ENCODE measurements around the gene TBC1D22A. TPM values are rescaled to one million over a fixed set of nuclear protein-coding genes. Genes with fewer than 3 reads are reported as not detected.

TBC1D22A gene
- total RNA-seq, 3 donors from 2014 or later, result 29.8 to 31.1 (median 29.9) TPM

GRCh38 chr22:46906326-46907045, 144.0 kb downstream of the TBC1D22A start:
- ATAC-seq (no peak), DNase-seq (no peak)
- Mint-ChIP-seq H3K4me3 (no peak overlapping the region), H3K9me3 (no peaks in the 10 kb centered on the region), H3K27me3 (ENCODE audit: low read depth) (no peaks in the 10 kb centered on the region), H3K36me3 (ENCODE audit: insufficient read depth) (peaks cover 14% of the 10 kb centered on the region), H3K4me1 (ENCODE audit: low read depth) (peaks cover 2% of the 10 kb centered on the region)

- H3K27me3 Mint-ChIP-seq (ENCODE audit: low read depth), result no peaks in the 10 kb centered on the region
- H3K36me3 Mint-ChIP-seq (ENCODE audit: insufficient read depth), result peaks cover 15% of the 10 kb centered on the region
- H3K4me3 Mint-ChIP-seq, result no peak overlapping the region
- no peak for DNase-seq
- H3K4me1 Mint-ChIP-seq (ENCODE audit: low read depth), result peaks cover 1% of the 10 kb centered on the region
- H3K9me3 Mint-ChIP-seq, result no peaks in the 10 kb centered on the region
- no peak for ATAC-seq
These were observed 145.1 kb downstream of the TBC1D22A start for GRCh38 chr22:46907241-46908215.

GRCh38 chr22:46908641-46909107, 146.2 kb downstream of the TBC1D22A start:
- H3K27me3 Mint-ChIP-seq (ENCODE audit: low read depth), result no peaks in the 10 kb centered on the region
- peaks cover 18% of the 10 kb centered on the region for H3K36me3 Mint-ChIP-seq (ENCODE audit: insufficient read depth)
- H3K4me1 Mint-ChIP-seq (ENCODE audit: low read depth), result no peaks in the 10 kb centered on the region
- DNase-seq (no peak), ATAC-seq (no peak)
- no peak overlapping the region for H3K4me3 Mint-ChIP-seq
- H3K9me3 Mint-ChIP-seq, result no peaks in the 10 kb centered on the region

GRCh38 chr22:46909237-46910030, 147.0 kb downstream of the TBC1D22A start:
- DNase-seq, result no peak
- Mint-ChIP-seq H3K9me3 (no peaks in the 10 kb centered on the region), H3K4me1 (ENCODE audit: low read depth) (no peaks in the 10 kb centered on the region), H3K36me3 (ENCODE audit: insufficient read depth) (peaks cover 23% of the 10 kb centered on the region), H3K4me3 (no peak overlapping the region), H3K27me3 (ENCODE audit: low read depth) (no peaks in the 10 kb centered on the region)
- ATAC-seq, result no peak

- Mint-ChIP-seq H3K4me3 (no peak overlapping the region), H3K9me3 (no peaks in the 10 kb centered on the region), H3K4me1 (ENCODE audit: low read depth) (no peaks in the 10 kb centered on the region), H3K27me3 (ENCODE audit: low read depth) (no peaks in the 10 kb centered on the region), H3K36me3 (ENCODE audit: insufficient read depth) (peaks cover 30% of the 10 kb centered on the region)
- ATAC-seq, result no peak
- no peak for DNase-seq
These were observed 148.2 kb downstream of the TBC1D22A start for GRCh38 chr22:46910624-46911023.

GRCh38 chr22:46911346-46911745, 148.9 kb downstream of the TBC1D22A start:
- Mint-ChIP-seq H3K27me3 (ENCODE audit: low read depth) (no peaks in the 10 kb centered on the region), H3K4me1 (ENCODE audit: low read depth) (no peaks in the 10 kb centered on the region), H3K36me3 (ENCODE audit: insufficient read depth) (peaks cover 35% of the 10 kb centered on the region), H3K4me3 (no peak overlapping the region), H3K9me3 (no peaks in the 10 kb centered on the region)
- ATAC-seq (no peak), DNase-seq (no peak)

- Mint-ChIP-seq H3K36me3 (ENCODE audit: insufficient read depth) (peaks cover 47% of the 10 kb centered on the region), H3K27me3 (ENCODE audit: low read depth) (no peaks in the 10 kb centered on the region), H3K4me3 (no peak overlapping the region), H3K9me3 (no peaks in the 10 kb centered on the region), H3K4me1 (ENCODE audit: low read depth) (no peaks in the 10 kb centered on the region)
- no peak for ATAC-seq
- no peak for DNase-seq
These were observed 150.9 kb downstream of the TBC1D22A start for GRCh38 chr22:46913351-46913750.

- Mint-ChIP-seq H3K36me3 (ENCODE audit: insufficient read depth) (peaks cover 57% of the 10 kb centered on the region), H3K4me1 (ENCODE audit: low read depth) (no peaks in the 10 kb centered on the region), H3K27me3 (ENCODE audit: low read depth) (no peaks in the 10 kb centered on the region), H3K4me3 (no peak overlapping the region), H3K9me3 (no peaks in the 10 kb centered on the region)
- DNase-seq (no peak), ATAC-seq (no peak)
These were observed 152.0 kb downstream of the TBC1D22A start for GRCh38 chr22:46914481-46914880.

- no peaks in the 10 kb centered on the region for H3K9me3 Mint-ChIP-seq
- no peaks in the 10 kb centered on the region for H3K4me1 Mint-ChIP-seq (ENCODE audit: low read depth)
- H3K36me3 Mint-ChIP-seq (ENCODE audit: insufficient read depth), result peaks cover 60% of the 10 kb centered on the region
- H3K27me3 Mint-ChIP-seq (ENCODE audit: low read depth), result no peaks in the 10 kb centered on the region
- no peak for DNase-seq
- no peak for ATAC-seq
- no peak overlapping the region for H3K4me3 Mint-ChIP-seq
These were observed 152.8 kb downstream of the TBC1D22A start for GRCh38 chr22:46914916-46915894.

GRCh38 chr22:46915950-46916730, 153.7 kb downstream of the TBC1D22A start:
- ATAC-seq (no peak), DNase-seq (no peak)
- peaks cover under 1% of the 10 kb centered on the region for H3K9me3 Mint-ChIP-seq
- no peaks in the 10 kb centered on the region for H3K27me3 Mint-ChIP-seq (ENCODE audit: low read depth)
- H3K4me3 Mint-ChIP-seq, result no peak overlapping the region
- peaks cover 60% of the 10 kb centered on the region for H3K36me3 Mint-ChIP-seq (ENCODE audit: insufficient read depth)
- no peaks in the 10 kb centered on the region for H3K4me1 Mint-ChIP-seq (ENCODE audit: low read depth)

GRCh38 chr22:46916886-46917770, 154.7 kb downstream of the TBC1D22A start:
- no peaks in the 10 kb centered on the region for H3K27me3 Mint-ChIP-seq (ENCODE audit: low read depth)
- ATAC-seq, result no peak
- no peak overlapping the region for H3K4me3 Mint-ChIP-seq
- peaks cover 8% of the 10 kb centered on the region for H3K9me3 Mint-ChIP-seq
- H3K4me1 Mint-ChIP-seq (ENCODE audit: low read depth), result peaks cover under 1% of the 10 kb centered on the region
- DNase-seq, result no peak
- H3K36me3 Mint-ChIP-seq (ENCODE audit: insufficient read depth), result peaks cover 68% of the 10 kb centered on the region

- Mint-ChIP-seq H3K27me3 (ENCODE audit: low read depth) (no peaks in the 10 kb centered on the region), H3K36me3 (ENCODE audit: insufficient read depth) (peaks cover 70% of the 10 kb centered on the region), H3K4me3 (no peak overlapping the region), H3K9me3 (peaks cover 8% of the 10 kb centered on the region), H3K4me1 (ENCODE audit: low read depth) (peaks cover 2% of the 10 kb centered on the region)
- ATAC-seq, result no peak
- DNase-seq, result no peak
These were observed 155.3 kb downstream of the TBC1D22A start for GRCh38 chr22:46917771-46918101.

Data from activated T-cell treated with anti-CD3 and anti-CD28 coated beads, Interleukin-2, amount 50 U/mL, for 4 hours (primary cell).